Right lung (tissue), 5 donors: ENCODE measurements around the gene SVIL. TPM values are rescaled to one million over a fixed set of nuclear protein-coding genes. Genes with fewer than 3 reads are reported as not detected.
A peak's percentile ranks its signal among the peaks of the same experiment; 100 is the strongest.
"Not testable (repeated sequence)": the region's sequence is repeated elsewhere in the genome, so short reads cannot be mapped to it uniquely, and the experiment has no call there.

Source experiments
- DNase-seq, 2 donors: peaks; one replicate each; pipeline ENCODE4 v3.0.0-alpha.2; 2013
- polyA plus RNA-seq, 5 donors: library from polyadenylated mRNA; unstranded; fragments of 120-200 nt; gene quantifications; one replicate each; pipeline versions ENCODE4 v1.2.1 to v1.2.3, GENCODE V29; 2013; ENCODE audit warnings: inconsistent platforms in 1 of 5, low replicate concordance in 1 of 5; ENCODE audit not compliant: insufficient read length in 5 of 5, insufficient read depth in 1 of 5

Gene SVIL
- polyA plus RNA-seq, 5 donors = 41.1 to 59.5 (median 47.9) TPM

GRCh38 chr10:29516309-29516932 is 118.3 kb downstream of the SVIL start:
- not testable (repeated sequence) for DNase-seq

GRCh38 chr10:29515879-29516278 is 118.9 kb downstream of the SVIL start:
- not testable (repeated sequence) for DNase-seq

GRCh38 chr10:29515104-29515503 is 119.7 kb downstream of the SVIL start:
- DNase-seq = not testable (repeated sequence)

GRCh38 chr10:29514306-29514705 is 120.5 kb downstream of the SVIL start:
- no peak for DNase-seq

GRCh38 chr10:29512425-29512974 is 122.3 kb downstream of the SVIL start:
- no peak for DNase-seq

- not testable (repeated sequence) for DNase-seq
These were observed 123.0 kb downstream of the SVIL start for GRCh38 chr10:29511806-29512205.

GRCh38 chr10:29510483-29511157 is 124.2 kb downstream of the SVIL start:
- DNase-seq = not testable (repeated sequence)

- no peak for DNase-seq
These were observed 126.1 kb downstream of the SVIL start for GRCh38 chr10:29508554-29509244.

GRCh38 chr10:29507750-29508149 is 127.0 kb downstream of the SVIL start:
- DNase-seq = not testable (repeated sequence)

- DNase-seq = not testable (repeated sequence)
These were observed 128.3 kb downstream of the SVIL start for GRCh38 chr10:29506324-29506921.

GRCh38 chr10:29502351-29502750 is 132.4 kb downstream of the SVIL start:
- no peak for DNase-seq

- no peak for DNase-seq
These were observed 133.1 kb downstream of the SVIL start for GRCh38 chr10:29501692-29502091.

- DNase-seq = no peak
These were observed 134.7 kb downstream of the SVIL start for GRCh38 chr10:29499993-29500537.

GRCh38 chr10:29496341-29497162 is 138.2 kb downstream of the SVIL start:
- DNase-seq = peak; percentile 26 to 35

- DNase-seq = no peak
These were observed 139.4 kb downstream of the SVIL start for GRCh38 chr10:29495366-29495765.

- no peak for DNase-seq
These were observed 141.1 kb downstream of the SVIL start for GRCh38 chr10:29493697-29494096.

- no peak for DNase-seq
These were observed 142.0 kb downstream of the SVIL start for GRCh38 chr10:29492774-29493173.

GRCh38 chr10:29491918-29492317 is 142.9 kb downstream of the SVIL start:
- DNase-seq = no peak

- DNase-seq = not testable (repeated sequence)
These were observed 143.9 kb downstream of the SVIL start for GRCh38 chr10:29490781-29491280.

- not testable (repeated sequence) for DNase-seq
These were observed 146.3 kb downstream of the SVIL start for GRCh38 chr10:29488471-29488870.

GRCh38 chr10:29487884-29488266 is 146.9 kb downstream of the SVIL start:
- not testable (repeated sequence) for DNase-seq
